ENCODE results near the gene PDS5B. TPM values are rescaled to one million over a fixed set of nuclear protein-coding genes. Genes with fewer than 3 reads are reported as not detected.
A peak's percentile ranks its signal among the peaks of the same experiment; 100 is the strongest.
"Not testable (repeated sequence)": the region's sequence is repeated elsewhere in the genome, so short reads cannot be mapped to it uniquely, and the experiment has no call there.

Gene PDS5B
- total RNA-seq, 2 experiments from 2014 or later = 51.3 to 75.7 TPM

- peaks cover 26% of the 10 kb centered on the region for H3K36me3 Mint-ChIP-seq (ENCODE audit: low read depth)
- intact Hi-C loops (cut with DNase I, micrococcal nuclease) = no loop called here
- POLR2A ChIA-PET = no interaction called here
- no peaks in the 10 kb centered on the region for H3K27me3 Mint-ChIP-seq
- no peaks in the 10 kb centered on the region for H3K9me3 Mint-ChIP-seq (ENCODE audit: low read depth)
- ATAC-seq (peak; percentile 58), DNase-seq (no peak)
- H3K4me1 Mint-ChIP-seq = peaks cover 12% of the 10 kb centered on the region
- peak overlapping the region; percentile 58 for H3K27ac Mint-ChIP-seq
- no peak overlapping the region for H3K4me3 Mint-ChIP-seq
- CTCF ChIA-PET = interaction anchor here (1.3 kb wide), 1 partner anchor 12 kb away, joined by 3 read pairs; no protein-coding TSS in a partner anchor
These were observed 136.1 kb downstream of the PDS5B start for GRCh38 chr13:32722340-32722739.

GRCh38 chr13:32723987-32724386 is 137.7 kb downstream of the PDS5B start:
- intact Hi-C loops (cut with DNase I, micrococcal nuclease) = no loop called here
- H3K27me3 Mint-ChIP-seq = no peaks in the 10 kb centered on the region
- peaks cover 17% of the 10 kb centered on the region for H3K4me1 Mint-ChIP-seq
- H3K9me3 Mint-ChIP-seq (ENCODE audit: low read depth) = peaks cover 2% of the 10 kb centered on the region
- H3K27ac Mint-ChIP-seq = no peak overlapping the region
- ChIA-PET CTCF (no interaction called here), POLR2A (no interaction called here)
- DNase-seq (no peak), ATAC-seq (no peak)
- no peak overlapping the region for H3K4me3 Mint-ChIP-seq
- H3K36me3 Mint-ChIP-seq (ENCODE audit: low read depth) = peaks cover 32% of the 10 kb centered on the region

GRCh38 chr13:32726374-32727037 is 140.3 kb downstream of the PDS5B start:
- Mint-ChIP-seq H3K9me3 (ENCODE audit: low read depth) (peaks cover 2% of the 10 kb centered on the region), H3K4me3 (no peak overlapping the region), H3K4me1 (peaks cover 31% of the 10 kb centered on the region), H3K27ac (no peak overlapping the region), H3K27me3 (no peaks in the 10 kb centered on the region), H3K36me3 (ENCODE audit: low read depth) (peaks cover 39% of the 10 kb centered on the region)
- ATAC-seq (no peak), DNase-seq (no peak)
- ChIA-PET CTCF (no interaction called here), POLR2A (no interaction called here)
- intact Hi-C loops (cut with DNase I, micrococcal nuclease) = no loop called here

GRCh38 chr13:32728327-32728726 is 142.1 kb downstream of the PDS5B start:
- POLR2A ChIA-PET = no interaction called here
- intact Hi-C loops (cut with DNase I, micrococcal nuclease) = no loop called here
- CTCF ChIA-PET = interaction anchor here (0.7 kb wide), 1 partner anchor 41 kb away, joined by 3 read pairs; no protein-coding TSS in a partner anchor
- H3K4me3 Mint-ChIP-seq = no peak overlapping the region
- H3K27me3 Mint-ChIP-seq = no peaks in the 10 kb centered on the region
- peaks cover 27% of the 10 kb centered on the region for H3K36me3 Mint-ChIP-seq (ENCODE audit: low read depth)
- no peak for DNase-seq
- ATAC-seq = no peak
- H3K9me3 Mint-ChIP-seq (ENCODE audit: low read depth) = peaks cover 2% of the 10 kb centered on the region
- H3K4me1 Mint-ChIP-seq = peaks cover 27% of the 10 kb centered on the region
- H3K27ac Mint-ChIP-seq = no peak overlapping the region

- H3K9me3 Mint-ChIP-seq (ENCODE audit: low read depth); H3K27me3 Mint-ChIP-seq; POLR2A ChIA-PET; DNase-seq; H3K27ac Mint-ChIP-seq; intact Hi-C loops (cut with DNase I, micrococcal nuclease); ATAC-seq; CTCF ChIA-PET; H3K4me3 Mint-ChIP-seq: not testable (repeated sequence)
- peaks cover 27% of the 10 kb centered on the region for H3K36me3 Mint-ChIP-seq (ENCODE audit: low read depth)
- peaks cover 24% of the 10 kb centered on the region for H3K4me1 Mint-ChIP-seq
These were observed 142.8 kb downstream of the PDS5B start for GRCh38 chr13:32729097-32729496.

GRCh38 chr13:32731074-32731473 is 144.8 kb downstream of the PDS5B start:
- POLR2A ChIA-PET = no interaction called here
- intact Hi-C loops (cut with DNase I, micrococcal nuclease) = loop anchor here in 1 of 2 experiments (2.0 kb wide), 1 partner anchor 52 kb away; no protein-coding TSS in a partner anchor
- Mint-ChIP-seq H3K9me3 (ENCODE audit: low read depth) (peaks cover 2% of the 10 kb centered on the region), H3K4me3 (no peak overlapping the region), H3K4me1 (peaks cover 34% of the 10 kb centered on the region), H3K27me3 (no peaks in the 10 kb centered on the region), H3K27ac (no peak overlapping the region), H3K36me3 (ENCODE audit: low read depth) (peaks cover 23% of the 10 kb centered on the region)
- no peak for DNase-seq
- ATAC-seq = no peak
- CTCF ChIA-PET = interaction anchor here (0.8 kb wide), 1 partner anchor 21 kb away, joined by 3 read pairs; no protein-coding TSS in a partner anchor

- H3K36me3 Mint-ChIP-seq (ENCODE audit: low read depth) = peaks cover 23% of the 10 kb centered on the region
- DNase-seq = peak; percentile 36
- CTCF ChIA-PET = no interaction called here
These were observed 145.3 kb downstream of the PDS5B start for GRCh38 chr13:32731576-32731975.

GRCh38 chr13:32733690-32734089 is 147.4 kb downstream of the PDS5B start:
- no peak overlapping the region for H3K27ac Mint-ChIP-seq
- DNase-seq (no peak), ATAC-seq (no peak)
- H3K4me3 Mint-ChIP-seq = no peak overlapping the region
- POLR2A ChIA-PET = no interaction called here
- intact Hi-C loops (cut with DNase I, micrococcal nuclease) = no loop called here
- peaks cover 46% of the 10 kb centered on the region for H3K4me1 Mint-ChIP-seq
- no peaks in the 10 kb centered on the region for H3K27me3 Mint-ChIP-seq
- no peaks in the 10 kb centered on the region for H3K9me3 Mint-ChIP-seq (ENCODE audit: low read depth)
- CTCF ChIA-PET = no interaction called here
- H3K36me3 Mint-ChIP-seq (ENCODE audit: low read depth) = peaks cover 21% of the 10 kb centered on the region

More at GRCh38 chr13:32731576-32731975, 145.3 kb downstream of the PDS5B start:
- Mint-ChIP-seq H3K9me3 (ENCODE audit: low read depth) (peaks cover 2% of the 10 kb centered on the region), H3K4me1 (peaks cover 39% of the 10 kb centered on the region), H3K27me3 (no peaks in the 10 kb centered on the region), H3K27ac (peak overlapping the region; percentile 27), H3K4me3 (no peak overlapping the region)
- intact Hi-C loops (cut with DNase I, micrococcal nuclease) = loop anchor here in 1 of 2 experiments (2.0 kb wide), 1 partner anchor 51 kb away; no protein-coding TSS in a partner anchor
- ATAC-seq = peak; percentile 86
- POLR2A ChIA-PET = no interaction called here

- peak; percentile 29 for DNase-seq
- POLR2A ChIA-PET = interaction anchor here (0.7 kb wide), 1 partner anchor 89 kb away, joined by 3 read pairs; no protein-coding TSS in a partner anchor
These were observed 148.3 kb downstream of the PDS5B start for GRCh38 chr13:32734511-32734910.

GRCh38 chr13:32735859-32736258 is 149.6 kb downstream of the PDS5B start:
- H3K9me3 Mint-ChIP-seq (ENCODE audit: low read depth) = no peaks in the 10 kb centered on the region
- H3K36me3 Mint-ChIP-seq (ENCODE audit: low read depth) = peaks cover 14% of the 10 kb centered on the region
- intact Hi-C loops (cut with DNase I, micrococcal nuclease) = loop anchor here (1.0 to 5.0 kb wide), 6 partner anchors 149 to 806 kb away; partner anchors contain the start of genes KL (in 1 of the 2), N4BP2L1 (in 1 of the 2), N4BP2L2 (in 1 of the 2) and PDS5B (in 1 of the 2)
- H3K27me3 Mint-ChIP-seq = no peaks in the 10 kb centered on the region
- CTCF ChIA-PET = no interaction called here
- no peak overlapping the region for H3K4me3 Mint-ChIP-seq
- DNase-seq (no peak), ATAC-seq (no peak)
- POLR2A ChIA-PET = no interaction called here
- peaks cover 38% of the 10 kb centered on the region for H3K4me1 Mint-ChIP-seq
- H3K27ac Mint-ChIP-seq = peak overlapping the region; percentile 92

More at GRCh38 chr13:32734511-32734910, 148.3 kb downstream of the PDS5B start:
- peaks cover 15% of the 10 kb centered on the region for H3K36me3 Mint-ChIP-seq (ENCODE audit: low read depth)
- H3K27me3 Mint-ChIP-seq = no peaks in the 10 kb centered on the region
- no peaks in the 10 kb centered on the region for H3K9me3 Mint-ChIP-seq (ENCODE audit: low read depth)
- intact Hi-C loops (cut with DNase I, micrococcal nuclease) = no loop called here
- no peak overlapping the region for H3K27ac Mint-ChIP-seq
- peak; percentile 48 for ATAC-seq
- CTCF ChIA-PET = no interaction called here
- H3K4me1 Mint-ChIP-seq = peaks cover 46% of the 10 kb centered on the region
- H3K4me3 Mint-ChIP-seq = no peak overlapping the region

- Mint-ChIP-seq H3K4me3 (peak overlapping the region; percentile 69), H3K27me3 (no peaks in the 10 kb centered on the region), H3K9me3 (ENCODE audit: low read depth) (no peaks in the 10 kb centered on the region), H3K4me1 (peaks cover 30% of the 10 kb centered on the region), H3K36me3 (ENCODE audit: low read depth) (peaks cover 17% of the 10 kb centered on the region), H3K27ac (peak overlapping the region; percentile 92)
- CTCF ChIA-PET = interaction anchor here (0.8 to 1.5 kb wide), 5 partner anchors 10 to 155 kb away, joined by 3 read pairs; no protein-coding TSS in a partner anchor
- POLR2A ChIA-PET = interaction anchor here (0.7 kb wide), 2 partner anchors 86 to 1410 kb away, joined by 3 to 4 read pairs; no protein-coding TSS in a partner anchor
- no peak for DNase-seq
- intact Hi-C loops (cut with DNase I, micrococcal nuclease) = loop anchor here (1.0 to 5.0 kb wide), 7 partner anchors 150 to 806 kb away; partner anchors contain the start of genes PDS5B (in 2 of the 2), KL (in 1 of the 2), N4BP2L1 (in 1 of the 2) and N4BP2L2 (in 1 of the 2)
- ATAC-seq = peak; percentile 20
These were observed 150.4 kb downstream of the PDS5B start for GRCh38 chr13:32736648-32737047.

Measured in activated CD4-positive, alpha-beta T cell treated with anti-CD3 and anti-CD28 coated beads for 36 hours (primary cell).